Activated naive CD8-positive, alpha-beta T cell treated with anti-CD3 and anti-CD28 coated beads, Interleukin-2, amount 50 U/mL, for 24 hours (primary cell): Measurements from ENCODE around the gene HIVEP3.

ENCODE experiments used
- ATAC-seq: fragments of 150-1000 bp; cut with Tn5 transposase; one replicate; pipeline ENCODE4 v1.10.0; 2021
- DNase-seq: peaks from one replicate; pipeline ENCODE4 v3.0.0; 2021
- H3K27ac Mint-ChIP-seq: one replicate; pipeline ENCODE4 v1.8.0; 2021; ENCODE audit warnings: mild to moderate bottlenecking, mixed read lengths
- H3K27me3 Mint-ChIP-seq: one replicate; pipeline ENCODE4 v1.8.0; 2021; ENCODE audit warnings: mixed read lengths
- H3K36me3 Mint-ChIP-seq: one replicate; pipeline ENCODE4 v1.8.0; 2021; ENCODE audit warnings: low read depth, mixed read lengths
- H3K4me1 Mint-ChIP-seq: one replicate; pipeline ENCODE4 v1.8.0; 2021; ENCODE audit warnings: mixed read lengths
- H3K4me3 Mint-ChIP-seq: one replicate; pipeline ENCODE4 v1.8.0; 2021; ENCODE audit warnings: mild to moderate bottlenecking, moderate library complexity, mixed read lengths
- H3K9me3 Mint-ChIP-seq: one replicate; pipeline ENCODE4 v1.8.0; 2021; ENCODE audit warnings: mixed read lengths

The HIVEP3 gene

GRCh38 chr1:41892301-41892781, 26.4 kb downstream of the HIVEP3 start:
- DNase-seq, result no peak
- Mint-ChIP-seq H3K4me1 (peaks cover 51% of the 10 kb centered on the region), H3K4me3 (peak overlapping the region; percentile 80), H3K36me3 (no peaks in the 10 kb centered on the region), H3K27me3 (no peaks in the 10 kb centered on the region), H3K9me3 (no peaks in the 10 kb centered on the region), H3K27ac (peak overlapping the region; percentile 41)
- ATAC-seq, result peak; percentile 33

- DNase-seq (peak; percentile 40), ATAC-seq (peak; percentile 91)
- H3K9me3 Mint-ChIP-seq, result no peaks in the 10 kb centered on the region
- peak overlapping the region; percentile 80 for H3K4me3 Mint-ChIP-seq
- no peaks in the 10 kb centered on the region for H3K27me3 Mint-ChIP-seq
- H3K36me3 Mint-ChIP-seq, result no peaks in the 10 kb centered on the region
- H3K4me1 Mint-ChIP-seq, result peaks cover 45% of the 10 kb centered on the region
- peak overlapping the region; percentile 85 for H3K27ac Mint-ChIP-seq
These were observed 27.4 kb downstream of the HIVEP3 start for GRCh38 chr1:41891199-41891896.

GRCh38 chr1:41890825-41891198, 27.9 kb downstream of the HIVEP3 start:
- H3K27me3 Mint-ChIP-seq, result no peaks in the 10 kb centered on the region
- H3K27ac Mint-ChIP-seq, result peak overlapping the region; percentile 85
- H3K4me1 Mint-ChIP-seq, result peaks cover 45% of the 10 kb centered on the region
- H3K4me3 Mint-ChIP-seq, result peak overlapping the region; percentile 80
- DNase-seq (no peak), ATAC-seq (no peak)
- no peaks in the 10 kb centered on the region for H3K9me3 Mint-ChIP-seq
- no peaks in the 10 kb centered on the region for H3K36me3 Mint-ChIP-seq

GRCh38 chr1:41889506-41890414, 29.0 kb downstream of the HIVEP3 start:
- H3K4me3 Mint-ChIP-seq, result no peak overlapping the region
- H3K27ac Mint-ChIP-seq, result no peak overlapping the region
- H3K27me3 Mint-ChIP-seq, result no peaks in the 10 kb centered on the region
- peaks cover 40% of the 10 kb centered on the region for H3K4me1 Mint-ChIP-seq
- no peaks in the 10 kb centered on the region for H3K36me3 Mint-ChIP-seq
- no peaks in the 10 kb centered on the region for H3K9me3 Mint-ChIP-seq
- DNase-seq (no peak), ATAC-seq (no peak)

- Mint-ChIP-seq H3K36me3 (no peaks in the 10 kb centered on the region), H3K4me1 (peaks cover 33% of the 10 kb centered on the region), H3K9me3 (no peaks in the 10 kb centered on the region), H3K27ac (no peak overlapping the region), H3K4me3 (no peak overlapping the region), H3K27me3 (no peaks in the 10 kb centered on the region)
- DNase-seq (no peak), ATAC-seq (no peak)
These were observed 30.0 kb downstream of the HIVEP3 start for GRCh38 chr1:41888756-41889155.

GRCh38 chr1:41887365-41887764, 31.4 kb downstream of the HIVEP3 start:
- no peak overlapping the region for H3K27ac Mint-ChIP-seq
- H3K36me3 Mint-ChIP-seq, result no peaks in the 10 kb centered on the region
- H3K9me3 Mint-ChIP-seq, result no peaks in the 10 kb centered on the region
- H3K4me3 Mint-ChIP-seq, result no peak overlapping the region
- no peaks in the 10 kb centered on the region for H3K27me3 Mint-ChIP-seq
- no peak for DNase-seq
- ATAC-seq, result no peak
- H3K4me1 Mint-ChIP-seq, result peaks cover 31% of the 10 kb centered on the region

- Mint-ChIP-seq H3K27ac (no peak overlapping the region), H3K4me3 (no peak overlapping the region), H3K9me3 (no peaks in the 10 kb centered on the region), H3K36me3 (no peaks in the 10 kb centered on the region), H3K4me1 (peaks cover 20% of the 10 kb centered on the region), H3K27me3 (no peaks in the 10 kb centered on the region)
- DNase-seq (no peak), ATAC-seq (no peak)
These were observed 34.2 kb downstream of the HIVEP3 start for GRCh38 chr1:41884256-41885230.

- Mint-ChIP-seq H3K36me3 (no peaks in the 10 kb centered on the region), H3K27me3 (no peaks in the 10 kb centered on the region), H3K4me1 (peaks cover 13% of the 10 kb centered on the region), H3K4me3 (no peak overlapping the region), H3K9me3 (no peaks in the 10 kb centered on the region), H3K27ac (no peak overlapping the region)
- no peak for ATAC-seq
- DNase-seq, result no peak
These were observed 35.2 kb downstream of the HIVEP3 start for GRCh38 chr1:41883507-41883906.

- DNase-seq (no peak), ATAC-seq (no peak)
- Mint-ChIP-seq H3K4me1 (peaks cover 10% of the 10 kb centered on the region), H3K4me3 (no peak overlapping the region), H3K27me3 (no peaks in the 10 kb centered on the region), H3K27ac (no peak overlapping the region), H3K9me3 (no peaks in the 10 kb centered on the region), H3K36me3 (no peaks in the 10 kb centered on the region)
These were observed 36.2 kb downstream of the HIVEP3 start for GRCh38 chr1:41882486-41882885.

GRCh38 chr1:41882068-41882477, 36.6 kb downstream of the HIVEP3 start:
- Mint-ChIP-seq H3K4me1 (peaks cover 14% of the 10 kb centered on the region), H3K27me3 (no peaks in the 10 kb centered on the region), H3K9me3 (no peaks in the 10 kb centered on the region), H3K36me3 (no peaks in the 10 kb centered on the region), H3K4me3 (no peak overlapping the region), H3K27ac (no peak overlapping the region)
- no peak for ATAC-seq
- no peak for DNase-seq

GRCh38 chr1:41880950-41881885, 37.5 kb downstream of the HIVEP3 start:
- Mint-ChIP-seq H3K4me3 (no peak overlapping the region), H3K9me3 (no peaks in the 10 kb centered on the region), H3K36me3 (no peaks in the 10 kb centered on the region), H3K27ac (no peak overlapping the region), H3K27me3 (no peaks in the 10 kb centered on the region), H3K4me1 (peaks cover 21% of the 10 kb centered on the region)
- DNase-seq, result no peak
- ATAC-seq, result no peak

GRCh38 chr1:41880261-41880660, 38.5 kb downstream of the HIVEP3 start:
- Mint-ChIP-seq H3K9me3 (no peaks in the 10 kb centered on the region), H3K27ac (no peak overlapping the region), H3K4me3 (no peak overlapping the region), H3K36me3 (no peaks in the 10 kb centered on the region), H3K27me3 (no peaks in the 10 kb centered on the region), H3K4me1 (peaks cover 22% of the 10 kb centered on the region)
- ATAC-seq, result no peak
- DNase-seq, result no peak

GRCh38 chr1:41879617-41880016, 39.1 kb downstream of the HIVEP3 start:
- no peak overlapping the region for H3K27ac Mint-ChIP-seq
- H3K9me3 Mint-ChIP-seq, result no peaks in the 10 kb centered on the region
- H3K4me1 Mint-ChIP-seq, result peaks cover 23% of the 10 kb centered on the region
- no peaks in the 10 kb centered on the region for H3K27me3 Mint-ChIP-seq
- DNase-seq, result no peak
- no peak overlapping the region for H3K4me3 Mint-ChIP-seq
- no peaks in the 10 kb centered on the region for H3K36me3 Mint-ChIP-seq
- no peak for ATAC-seq
